ENCODE results near the gene PAIP2. TPM values are rescaled to one million over a fixed set of nuclear protein-coding genes. Genes with fewer than 3 reads are reported as not detected.

The PAIP2 gene
- total RNA-seq, 1 experiment from 2014 or later: 81.2 TPM

- CTCF ChIA-PET: interaction anchor here (0.5 kb wide), 1 partner anchor 57 kb away, joined by 3 read pairs; no protein-coding TSS in a partner anchor
- TF ChIP-seq, protein P1, sequence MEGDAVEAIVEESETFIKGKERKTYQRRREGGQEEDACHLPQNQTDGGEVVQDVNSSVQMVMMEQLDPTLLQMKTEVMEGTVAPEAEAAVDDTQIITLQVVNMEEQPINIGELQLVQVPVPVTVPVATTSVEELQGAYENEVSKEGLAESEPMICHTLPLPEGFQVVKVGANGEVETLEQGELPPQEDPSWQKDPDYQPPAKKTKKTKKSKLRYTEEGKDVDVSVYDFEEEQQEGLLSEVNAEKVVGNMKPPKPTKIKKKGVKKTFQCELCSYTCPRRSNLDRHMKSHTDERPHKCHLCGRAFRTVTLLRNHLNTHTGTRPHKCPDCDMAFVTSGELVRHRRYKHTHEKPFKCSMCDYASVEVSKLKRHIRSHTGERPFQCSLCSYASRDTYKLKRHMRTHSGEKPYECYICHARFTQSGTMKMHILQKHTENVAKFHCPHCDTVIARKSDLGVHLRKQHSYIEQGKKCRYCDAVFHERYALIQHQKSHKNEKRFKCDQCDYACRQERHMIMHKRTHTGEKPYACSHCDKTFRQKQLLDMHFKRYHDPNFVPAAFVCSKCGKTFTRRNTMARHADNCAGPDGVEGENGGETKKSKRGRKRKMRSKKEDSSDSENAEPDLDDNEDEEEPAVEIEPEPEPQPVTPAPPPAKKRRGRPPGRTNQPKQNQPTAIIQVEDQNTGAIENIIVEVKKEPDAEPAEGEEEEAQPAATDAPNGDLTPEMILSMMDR (IDR thresholded peaks at IDR 0.05; ENCODE audit: unreplicated experiment): no peak
- BruUV-seq (replicated peaks): no TSS peak
- intact Hi-C loops (cut with micrococcal nuclease; ENCODE audit: unreplicated experiment): no loop called here
- H3K27me3 Mint-ChIP-seq (ENCODE audit: unreplicated experiment): no peaks in the 10 kb centered on the region
- peaks cover 32% of the 10 kb centered on the region for H3K4me1 Mint-ChIP-seq (ENCODE audit: low read depth, unreplicated experiment)
- H3K9me3 Mint-ChIP-seq (ENCODE audit: low read depth, unreplicated experiment): no peaks in the 10 kb centered on the region
- DNase-seq: no peak
- H3K27ac Mint-ChIP-seq (ENCODE audit: unreplicated experiment): no peak overlapping the region
- peaks cover 23% of the 10 kb centered on the region for H3K36me3 Mint-ChIP-seq (ENCODE audit: insufficient read depth, unreplicated experiment)
- H3K4me3 Mint-ChIP-seq (ENCODE audit: low read depth, unreplicated experiment): no peak overlapping the region
Measured at GRCh38 chr5:139401546-139401945, 59.9 kb downstream of the PAIP2 start.

- no TSS peak for BruUV-seq (replicated peaks)
- peaks cover 23% of the 10 kb centered on the region for H3K36me3 Mint-ChIP-seq (ENCODE audit: insufficient read depth, unreplicated experiment)
- H3K4me1 Mint-ChIP-seq (ENCODE audit: low read depth, unreplicated experiment): peaks cover 31% of the 10 kb centered on the region
- peak overlapping the region; percentile 100 for H3K27ac Mint-ChIP-seq (ENCODE audit: unreplicated experiment)
- H3K27me3 Mint-ChIP-seq (ENCODE audit: unreplicated experiment): no peaks in the 10 kb centered on the region
- H3K9me3 Mint-ChIP-seq (ENCODE audit: low read depth, unreplicated experiment): no peaks in the 10 kb centered on the region
- TF ChIP-seq, protein P1 (IDR thresholded peaks at IDR 0.05; ENCODE audit: unreplicated experiment): peak; percentile 63
- CTCF ChIA-PET: interaction anchor here (0.6 kb wide), 2 partner anchors 181 to 363 kb away, joined by 3 to 6 read pairs; no protein-coding TSS in a partner anchor
- DNase-seq: peak; percentile 54
- peak overlapping the region; percentile 98 for H3K4me3 Mint-ChIP-seq (ENCODE audit: low read depth, unreplicated experiment)
- intact Hi-C loops (cut with micrococcal nuclease; ENCODE audit: unreplicated experiment): no loop called here
Measured at GRCh38 chr5:139402561-139403158, 61.0 kb downstream of the PAIP2 start.

GRCh38 chr5:139403418-139403786 lies 61.7 kb downstream of the PAIP2 start:
- H3K27ac Mint-ChIP-seq (ENCODE audit: unreplicated experiment): peak overlapping the region; percentile 100
- DNase-seq: no peak
- H3K27me3 Mint-ChIP-seq (ENCODE audit: unreplicated experiment): no peaks in the 10 kb centered on the region
- TF ChIP-seq, protein P1 (IDR thresholded peaks at IDR 0.05; ENCODE audit: unreplicated experiment): no peak
- no peaks in the 10 kb centered on the region for H3K9me3 Mint-ChIP-seq (ENCODE audit: low read depth, unreplicated experiment)
- CTCF ChIA-PET: interaction anchor here (0.6 to 0.9 kb wide), 4 partner anchors 35 to 626 kb away, joined by 3 read pairs; no protein-coding TSS in a partner anchor
- peaks cover 26% of the 10 kb centered on the region for H3K4me1 Mint-ChIP-seq (ENCODE audit: low read depth, unreplicated experiment)
- H3K36me3 Mint-ChIP-seq (ENCODE audit: insufficient read depth, unreplicated experiment): peaks cover 23% of the 10 kb centered on the region
- BruUV-seq (replicated peaks): TSS peak; percentile 86
- intact Hi-C loops (cut with micrococcal nuclease; ENCODE audit: unreplicated experiment): no loop called here
- H3K4me3 Mint-ChIP-seq (ENCODE audit: low read depth, unreplicated experiment): peak overlapping the region; percentile 98

DNA sequence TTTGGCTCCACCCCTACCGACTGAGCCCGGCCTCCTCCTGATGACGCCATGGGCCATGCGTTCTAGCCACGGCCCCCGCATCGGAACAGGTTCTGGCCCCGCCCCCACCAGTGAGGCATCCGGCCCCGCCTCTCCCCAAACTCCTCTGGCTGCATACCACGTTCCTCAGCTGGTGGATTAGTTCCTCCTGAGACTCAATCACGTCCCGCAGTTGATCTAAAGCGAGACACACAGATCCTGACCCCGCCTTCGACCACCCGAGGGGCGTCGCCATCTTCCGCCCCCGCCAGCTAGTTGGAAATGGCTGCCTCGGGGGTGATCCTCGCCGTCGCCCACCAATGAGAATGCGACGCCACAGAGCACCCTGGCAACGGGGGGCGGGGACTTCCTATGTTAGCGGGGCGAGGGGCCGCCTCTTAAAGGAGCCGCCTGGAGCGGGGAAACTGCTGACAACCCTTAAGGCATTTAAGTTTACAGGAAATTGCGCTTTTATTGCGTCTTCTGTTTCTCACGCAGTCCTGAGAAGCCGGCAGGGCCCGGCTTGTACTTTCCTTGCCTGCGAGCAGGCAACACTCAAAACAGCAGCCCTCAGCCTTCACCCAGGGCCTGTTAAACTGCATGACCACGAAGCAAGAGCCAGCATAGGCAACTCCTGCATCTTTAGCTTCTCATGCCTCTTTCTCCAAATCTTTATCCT lies 62.3 kb downstream of the PAIP2 start, which contains the start of gene SPATA24:
TSS of gene SPATA24 (minus strand) at position 303 of the 697 bp plus-strand sequence. CDS start at position 274, 29 bp downstream.
- Mint-ChIP-seq H3K4me1 (ENCODE audit: low read depth, unreplicated experiment) (peaks cover 26% of the 10 kb centered on the region), H3K27me3 (ENCODE audit: unreplicated experiment) (no peaks in the 10 kb centered on the region), H3K36me3 (ENCODE audit: insufficient read depth, unreplicated experiment) (peaks cover 23% of the 10 kb centered on the region), H3K4me3 (ENCODE audit: low read depth, unreplicated experiment) (peak within 1 kb of the TSS; percentile 98), H3K9me3 (ENCODE audit: low read depth, unreplicated experiment) (no peaks in the 10 kb centered on the region), H3K27ac (ENCODE audit: unreplicated experiment) (peak within 1 kb of the TSS; percentile 100)
- no TSS peak for BruUV-seq (replicated peaks)
- TF ChIP-seq, protein P1 (IDR thresholded peaks at IDR 0.05; ENCODE audit: unreplicated experiment): no peak
- peak; percentile 99 for DNase-seq
- CTCF ChIA-PET: interaction anchor here (0.6 to 0.9 kb wide), 4 partner anchors 34 to 626 kb away, joined by 3 read pairs; no protein-coding TSS in a partner anchor
- intact Hi-C loops (cut with micrococcal nuclease; ENCODE audit: unreplicated experiment): no loop called here
